ENCODE data around the gene NEK9.

DNA sequence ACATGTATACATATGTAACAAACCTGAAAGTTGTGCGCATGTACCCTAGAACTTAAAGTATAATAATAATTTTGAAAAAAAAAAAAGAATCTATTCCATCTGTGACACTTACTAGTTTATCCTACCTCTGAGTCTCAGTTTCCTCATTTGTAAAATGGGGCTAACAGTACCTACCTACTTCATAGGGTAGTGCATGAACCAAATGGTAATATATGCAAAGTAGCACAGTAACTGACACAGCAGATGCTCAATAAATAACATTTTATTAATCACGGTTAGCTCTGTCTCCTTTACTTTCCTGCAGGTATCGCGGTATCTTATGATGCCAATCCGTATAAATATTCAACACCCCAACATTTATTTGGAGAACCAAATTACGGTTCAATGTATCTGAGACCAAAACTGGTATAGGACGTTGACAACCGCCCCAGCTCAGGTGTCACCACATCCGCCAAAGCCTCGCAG lies 48.9 kb upstream of the NEK9 start:
- no peak for TF ChIP-seq POLR2A (IDR thresholded peaks at IDR 0.05)
- TF ChIP-seq, protein P1, sequence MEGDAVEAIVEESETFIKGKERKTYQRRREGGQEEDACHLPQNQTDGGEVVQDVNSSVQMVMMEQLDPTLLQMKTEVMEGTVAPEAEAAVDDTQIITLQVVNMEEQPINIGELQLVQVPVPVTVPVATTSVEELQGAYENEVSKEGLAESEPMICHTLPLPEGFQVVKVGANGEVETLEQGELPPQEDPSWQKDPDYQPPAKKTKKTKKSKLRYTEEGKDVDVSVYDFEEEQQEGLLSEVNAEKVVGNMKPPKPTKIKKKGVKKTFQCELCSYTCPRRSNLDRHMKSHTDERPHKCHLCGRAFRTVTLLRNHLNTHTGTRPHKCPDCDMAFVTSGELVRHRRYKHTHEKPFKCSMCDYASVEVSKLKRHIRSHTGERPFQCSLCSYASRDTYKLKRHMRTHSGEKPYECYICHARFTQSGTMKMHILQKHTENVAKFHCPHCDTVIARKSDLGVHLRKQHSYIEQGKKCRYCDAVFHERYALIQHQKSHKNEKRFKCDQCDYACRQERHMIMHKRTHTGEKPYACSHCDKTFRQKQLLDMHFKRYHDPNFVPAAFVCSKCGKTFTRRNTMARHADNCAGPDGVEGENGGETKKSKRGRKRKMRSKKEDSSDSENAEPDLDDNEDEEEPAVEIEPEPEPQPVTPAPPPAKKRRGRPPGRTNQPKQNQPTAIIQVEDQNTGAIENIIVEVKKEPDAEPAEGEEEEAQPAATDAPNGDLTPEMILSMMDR (IDR thresholded peaks at IDR 0.05): no peak
